ENCODE data around the gene CHPF2. TPM values are rescaled to one million over a fixed set of nuclear protein-coding genes. Genes with fewer than 3 reads are reported as not detected.

CHPF2 gene
- total RNA-seq, 1 experiment from 2014 or later, result 87.7 TPM

DNA sequence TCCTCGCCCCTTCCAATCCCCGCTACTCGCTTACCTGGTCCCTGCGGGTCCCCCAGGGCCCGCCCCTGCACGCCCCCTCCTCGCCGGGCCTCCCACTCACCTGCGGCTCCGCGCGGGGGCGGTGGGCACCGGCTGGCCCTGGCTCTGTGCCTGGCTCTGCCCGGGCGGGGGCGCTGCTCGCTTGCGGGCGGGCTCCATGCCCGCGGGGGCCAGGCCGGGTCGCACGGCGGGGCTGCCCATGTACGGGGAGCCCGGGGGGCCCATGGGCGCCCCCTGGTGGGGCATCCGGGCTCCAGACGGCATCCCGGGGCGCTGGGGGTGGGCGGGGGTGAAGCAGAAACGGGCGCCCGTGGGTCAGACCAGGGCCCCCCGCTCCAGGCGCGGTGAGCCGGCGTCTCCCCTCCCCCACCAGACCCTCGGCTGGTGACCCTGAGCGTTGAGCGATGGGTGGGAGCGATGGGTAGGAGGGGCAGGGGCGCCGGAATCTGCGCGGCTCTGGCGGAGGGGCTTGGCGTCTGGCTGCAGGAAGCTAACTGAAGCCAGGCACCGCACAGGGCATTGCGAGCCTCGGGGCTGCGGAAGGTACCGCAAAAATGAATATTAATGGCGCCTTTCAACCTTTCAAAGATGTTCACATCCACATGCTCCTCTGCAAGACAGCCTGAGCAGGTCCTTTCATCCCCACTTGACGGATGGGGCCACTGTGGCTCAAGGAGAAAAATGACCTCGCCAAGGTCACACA, 13.2 kb downstream of the CHPF2 start:
- DNase-seq (ENCODE audit: low spot score), result no peak

DNA sequence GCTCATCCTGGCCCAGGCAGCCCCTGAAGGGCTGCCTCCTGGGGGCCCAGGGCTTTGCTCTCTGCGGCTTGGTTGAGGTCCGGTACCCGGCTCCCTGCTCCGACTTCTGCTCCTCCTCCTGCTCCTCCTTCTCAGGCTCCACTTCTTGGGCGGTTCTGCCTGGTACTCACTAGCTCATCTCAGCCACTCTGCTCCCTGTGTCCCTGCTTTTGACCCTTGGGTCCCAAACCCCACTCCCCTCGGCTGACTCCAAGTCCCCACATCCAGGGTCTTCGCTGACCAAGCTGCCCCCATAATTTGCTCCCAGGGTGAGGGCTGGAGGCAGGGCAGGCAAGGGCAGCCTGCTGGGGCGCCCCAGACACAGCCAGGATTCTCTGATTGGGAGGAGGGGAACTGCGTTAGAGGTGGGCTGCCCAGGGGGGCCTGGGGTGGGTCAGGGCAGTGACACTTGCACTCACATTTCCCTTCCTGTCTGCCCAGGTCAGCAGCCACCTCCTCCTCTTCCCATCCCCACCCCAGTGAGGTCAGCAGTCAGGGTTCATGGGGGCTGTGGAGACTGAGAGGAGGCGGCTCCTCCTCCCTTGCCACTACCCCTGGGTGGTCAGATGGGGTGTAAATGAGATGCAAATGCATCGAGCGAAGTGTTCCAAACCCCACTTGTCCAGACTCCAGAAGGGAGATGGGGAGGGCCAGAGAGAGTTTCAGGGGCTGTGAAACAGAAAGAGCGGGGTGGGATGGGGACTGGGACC, 14.0 kb downstream of the CHPF2 start:
- DNase-seq (ENCODE audit: low spot score), result no peak

DNA sequence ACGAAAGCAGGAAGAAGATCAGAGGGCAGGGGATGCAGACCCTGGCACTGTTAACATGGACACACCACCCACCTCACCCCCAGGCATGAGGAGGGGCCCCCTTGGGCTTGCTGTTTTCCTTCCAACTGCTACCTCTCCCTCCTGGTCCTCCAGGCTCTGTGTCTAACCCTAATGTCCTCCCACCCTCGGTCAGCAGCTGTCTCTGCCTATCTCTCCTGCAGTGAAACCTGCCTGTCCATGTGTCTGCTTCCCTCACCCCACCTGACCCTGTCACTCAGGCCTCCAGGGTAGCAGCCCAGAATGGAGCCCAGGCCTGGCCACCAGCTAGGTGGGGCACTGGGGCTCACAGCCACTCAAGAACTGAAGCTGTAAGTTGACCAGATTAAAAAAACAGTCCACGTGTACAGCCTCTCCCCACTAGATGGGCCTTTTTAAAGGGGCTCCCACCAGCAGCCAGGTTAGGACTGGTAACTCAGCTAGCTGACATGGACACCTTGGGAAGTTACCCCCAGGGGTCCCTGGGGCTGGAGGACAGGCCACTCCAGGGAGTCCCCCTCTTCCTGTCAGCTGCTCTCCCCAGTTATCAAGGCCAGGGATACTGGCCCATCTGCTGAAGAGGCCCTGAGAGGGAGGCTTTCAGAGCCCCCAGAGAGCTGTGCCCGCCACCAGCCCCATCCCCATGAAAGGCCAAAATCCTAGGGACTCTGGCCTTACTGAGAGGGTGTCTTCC, 14.7 kb downstream of the CHPF2 start:
- no peak for DNase-seq (ENCODE audit: low spot score)

DNA sequence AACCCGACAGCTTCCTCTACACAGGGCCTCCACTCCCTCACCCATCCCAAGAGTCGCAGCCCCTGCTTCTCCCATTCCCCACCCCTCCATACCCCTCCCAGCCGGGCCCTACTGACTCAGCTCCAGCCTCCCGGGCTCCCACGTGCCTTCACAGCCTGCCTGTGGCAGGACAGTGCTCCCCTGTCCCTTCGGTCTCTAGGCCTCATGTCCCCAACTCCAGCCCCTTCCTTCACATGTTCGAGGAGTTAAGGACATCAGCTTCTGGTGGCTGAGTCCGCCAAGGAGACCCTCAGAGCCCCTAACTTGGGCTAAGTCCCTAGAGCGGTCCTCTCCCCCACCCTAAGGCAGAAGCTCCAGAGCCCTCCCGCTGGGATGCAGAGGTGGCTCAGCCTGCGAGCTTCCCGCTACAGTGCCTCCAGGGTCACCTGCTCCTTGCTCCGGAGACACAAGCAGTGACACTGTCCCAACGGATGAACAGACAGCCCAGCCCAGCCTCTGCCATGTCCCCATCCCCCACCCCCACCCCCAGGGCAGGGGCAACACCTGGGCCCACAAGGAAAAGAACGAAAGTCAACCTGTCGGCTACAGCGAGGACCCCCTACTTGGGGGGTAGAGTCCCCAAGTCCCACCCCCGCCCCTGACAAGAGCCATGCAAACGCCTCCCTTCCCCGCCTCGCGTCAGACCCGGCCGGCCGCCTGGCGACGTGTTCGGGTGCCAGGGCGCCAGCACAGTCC, 15.5 kb downstream of the CHPF2 start:
- no peak for DNase-seq (ENCODE audit: low spot score)

DNA sequence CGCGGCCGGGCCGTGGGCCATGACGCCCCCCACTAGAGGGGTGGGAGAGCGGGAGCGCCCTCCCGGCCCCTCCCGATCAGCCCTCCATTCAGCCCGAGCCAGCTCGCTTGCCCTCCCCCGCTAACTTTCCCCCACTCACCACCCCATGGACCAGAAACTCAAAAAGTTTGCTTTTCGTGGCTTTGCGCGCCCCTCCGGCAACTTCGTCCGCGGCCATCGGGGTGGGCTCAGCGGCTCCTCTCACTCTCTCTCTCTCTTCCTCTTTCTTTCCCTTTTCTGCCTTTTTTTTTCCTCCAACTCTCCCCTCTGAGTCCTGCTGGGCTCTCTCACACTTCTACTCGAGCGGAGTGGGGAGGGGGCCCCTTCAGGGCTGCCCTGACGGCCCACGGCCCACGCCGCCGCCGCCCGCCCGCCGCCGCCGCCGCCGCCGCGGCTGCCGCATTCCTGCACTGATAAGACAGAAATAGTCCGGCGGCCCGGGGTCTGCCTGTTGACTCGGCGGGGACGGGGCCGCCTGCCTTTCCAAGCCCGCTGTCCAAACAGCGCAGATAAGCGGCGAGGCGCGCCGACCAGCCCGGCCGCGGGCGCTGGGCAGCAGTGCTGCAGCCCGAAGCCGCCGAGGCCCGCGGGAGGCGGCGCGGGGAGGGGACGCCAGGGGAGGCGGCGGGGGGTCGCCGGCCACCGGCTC, 16.2 kb downstream of the CHPF2 start, which contains the start of gene SMARCD3:
SMARCD3 (minus strand) TSS at position 349 of the 688 bp plus-strand sequence; CDS start at position 217, 132 bp downstream.
- DNase-seq (ENCODE audit: low spot score), result no peak

DNA sequence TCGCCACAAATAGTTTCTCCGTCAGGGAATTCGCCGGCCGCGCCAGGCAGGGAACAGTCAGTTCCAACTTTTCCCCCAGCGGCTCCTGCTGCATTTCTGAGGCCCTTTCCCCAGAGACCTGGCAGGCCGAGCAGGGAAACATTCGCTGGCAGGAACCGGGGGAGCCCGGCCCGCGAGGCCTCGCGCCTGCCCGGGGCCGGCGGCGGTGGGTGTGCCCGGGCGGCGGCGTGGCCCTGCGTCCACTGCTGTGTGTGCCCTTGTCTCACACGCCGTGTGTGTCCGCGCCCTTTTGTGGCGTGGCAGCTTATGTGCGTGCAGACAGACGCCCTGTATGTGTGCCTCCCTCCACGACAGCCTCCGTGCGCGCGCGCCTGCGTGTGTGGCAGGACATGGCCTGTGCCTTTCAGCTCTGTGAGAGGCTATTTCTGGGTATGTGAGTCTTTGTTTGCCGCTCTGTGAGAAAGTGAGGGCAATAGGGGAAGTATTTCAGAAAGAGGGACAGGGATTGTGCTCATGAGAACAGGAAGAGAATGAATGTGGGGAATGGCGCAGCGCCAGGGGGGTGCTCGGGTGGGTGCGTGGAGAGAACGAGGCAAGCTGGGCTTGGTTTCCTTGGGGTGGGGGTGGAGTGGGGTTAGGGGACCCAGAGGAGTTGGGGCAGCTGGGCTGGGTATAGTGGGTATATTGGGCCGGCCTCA, 16.9 kb downstream of the CHPF2 start:
- DNase-seq (ENCODE audit: low spot score), result no peak

DNA sequence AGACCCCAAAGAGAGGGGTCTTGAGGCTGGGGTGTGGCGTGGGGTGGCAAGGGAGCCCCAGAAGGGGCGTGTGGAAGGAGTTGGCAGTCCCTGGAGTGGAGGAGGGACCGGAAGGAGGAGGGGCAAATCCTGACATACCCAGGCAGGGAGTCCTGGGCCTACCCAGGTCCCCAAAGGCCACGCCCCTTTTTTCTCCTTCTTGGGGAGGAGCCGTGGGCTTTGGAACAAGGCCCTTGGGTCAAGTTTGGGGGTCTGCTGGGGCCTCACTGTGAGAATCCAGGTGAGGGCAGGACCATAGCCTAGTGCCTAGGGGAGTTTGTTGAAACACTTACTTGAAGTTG, 17.4 kb downstream of the CHPF2 start:
- DNase-seq (ENCODE audit: low spot score), result no peak

DNA sequence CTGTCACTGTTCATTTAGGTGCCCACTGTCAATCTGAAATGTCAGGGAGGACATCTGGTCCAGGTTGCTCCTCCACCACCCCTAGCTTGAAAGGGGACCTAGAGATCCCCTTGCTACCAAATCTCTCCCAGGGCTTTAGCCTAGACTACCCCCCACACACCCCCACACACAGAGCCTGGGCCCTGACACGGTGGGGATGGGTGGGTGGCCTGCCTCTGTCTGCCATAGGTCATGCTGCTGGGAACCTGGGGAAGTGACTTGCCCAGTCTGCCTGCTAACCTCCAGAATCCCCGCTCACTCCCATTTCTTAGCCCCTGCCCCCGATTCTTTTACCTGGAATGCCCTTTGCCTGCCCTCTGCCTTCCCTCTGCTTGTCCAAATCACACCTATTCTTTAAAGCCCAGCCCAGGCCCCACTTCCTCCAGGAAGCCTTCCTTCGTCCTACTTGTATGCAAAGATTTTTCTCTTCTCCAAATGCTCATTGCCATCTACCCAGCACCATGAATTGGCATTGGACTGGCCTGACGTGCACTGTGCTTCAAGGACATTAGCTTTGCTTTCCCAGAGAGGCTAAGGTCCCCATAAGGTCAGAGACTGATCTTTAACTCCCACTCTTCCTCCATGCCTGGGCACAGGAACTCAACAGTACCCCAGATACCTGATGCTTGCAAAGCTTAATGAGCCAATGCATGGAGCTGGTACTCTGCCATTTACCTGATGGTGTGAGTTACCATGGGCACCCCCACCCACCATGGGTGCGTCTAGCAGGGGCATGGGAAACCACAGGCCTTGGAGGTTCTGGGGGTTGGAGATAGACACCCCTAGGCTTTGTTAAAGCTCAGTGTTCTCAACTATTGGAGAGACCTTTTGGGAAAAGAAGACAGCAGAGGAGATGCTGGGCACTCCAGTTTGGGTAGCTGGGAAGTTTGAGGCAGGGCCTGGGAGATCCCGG, 18.2 kb downstream of the CHPF2 start:
- DNase-seq (ENCODE audit: low spot score), result no peak

DNA sequence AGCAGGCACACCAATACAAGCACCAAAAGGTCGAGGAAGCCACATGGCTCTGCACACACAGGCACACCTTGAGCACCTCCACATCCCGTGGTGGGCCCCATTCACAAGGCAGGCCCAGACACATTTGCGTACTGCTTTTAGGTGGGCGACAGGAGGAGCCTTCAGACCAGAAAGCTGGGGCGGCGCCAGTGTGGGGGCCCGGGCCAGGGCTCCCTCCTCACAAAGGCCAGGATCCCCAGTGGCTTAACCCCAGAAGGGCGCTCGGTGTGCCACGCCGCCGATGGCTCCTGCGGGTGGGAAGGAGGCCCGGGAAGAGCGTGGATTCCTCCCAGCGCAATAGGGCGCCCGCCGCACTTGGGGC, 19.0 kb downstream of the CHPF2 start:
- DNase-seq (ENCODE audit: low spot score), result no peak

DNA sequence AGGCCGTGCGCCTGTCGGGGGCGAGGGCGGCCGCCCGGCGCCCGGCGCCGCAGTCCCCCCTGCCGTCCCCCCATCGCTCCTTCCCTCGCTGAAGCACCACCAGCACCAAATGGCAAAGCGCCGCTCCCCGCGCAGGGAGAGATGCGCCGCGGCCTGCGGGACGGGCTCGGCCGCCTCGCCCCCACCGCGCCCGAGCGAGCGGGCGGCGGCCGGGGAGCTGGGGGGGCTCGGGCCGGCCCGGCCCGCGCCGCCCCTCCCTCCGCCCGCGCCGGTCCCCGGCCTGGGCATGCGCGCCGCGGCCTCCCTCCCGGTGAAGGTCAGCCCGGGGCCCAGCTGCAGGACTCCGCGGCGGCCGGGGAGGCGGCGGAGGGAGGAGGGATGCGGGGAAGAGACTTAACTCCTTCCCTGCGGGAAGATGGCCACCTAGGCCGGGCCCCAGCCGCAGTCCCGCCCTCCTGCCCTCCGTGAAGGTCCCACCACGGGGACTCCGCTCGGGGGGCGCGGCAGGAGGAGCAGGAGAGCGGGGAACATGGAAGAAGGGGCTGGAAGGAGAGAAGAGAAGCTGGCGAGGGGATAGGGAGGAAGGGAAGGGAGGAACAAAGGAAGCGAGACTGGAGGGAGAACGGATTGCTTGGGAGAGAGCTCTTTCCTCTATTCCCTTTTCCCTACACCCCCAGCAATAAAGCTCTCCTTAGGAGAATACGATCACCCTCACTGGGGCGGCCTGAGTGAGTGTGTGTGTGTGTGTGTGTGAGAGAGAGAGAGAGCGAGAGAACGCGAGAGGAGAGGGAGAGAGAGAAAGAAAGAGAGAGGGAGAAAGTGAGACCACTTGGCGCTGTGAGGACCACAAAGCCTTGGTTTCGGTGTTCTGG, 19.6 kb downstream of the CHPF2 start:
- no peak for DNase-seq (ENCODE audit: low spot score)

DNA sequence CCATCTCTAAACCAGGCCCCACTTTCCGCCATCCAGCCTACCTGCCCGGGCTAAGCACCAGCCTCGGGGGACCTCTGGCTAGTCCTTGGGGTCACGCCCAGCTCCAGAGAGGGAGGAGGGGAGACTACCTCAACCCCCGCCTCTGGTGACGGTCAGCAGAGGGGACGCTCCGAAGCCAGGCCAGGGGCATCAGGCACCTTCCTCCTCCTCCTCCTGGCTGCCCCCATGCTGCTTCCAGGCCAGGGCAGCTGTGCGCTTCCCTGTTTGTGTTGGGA, 20.2 kb downstream of the CHPF2 start:
- no peak for DNase-seq (ENCODE audit: low spot score)

DNA sequence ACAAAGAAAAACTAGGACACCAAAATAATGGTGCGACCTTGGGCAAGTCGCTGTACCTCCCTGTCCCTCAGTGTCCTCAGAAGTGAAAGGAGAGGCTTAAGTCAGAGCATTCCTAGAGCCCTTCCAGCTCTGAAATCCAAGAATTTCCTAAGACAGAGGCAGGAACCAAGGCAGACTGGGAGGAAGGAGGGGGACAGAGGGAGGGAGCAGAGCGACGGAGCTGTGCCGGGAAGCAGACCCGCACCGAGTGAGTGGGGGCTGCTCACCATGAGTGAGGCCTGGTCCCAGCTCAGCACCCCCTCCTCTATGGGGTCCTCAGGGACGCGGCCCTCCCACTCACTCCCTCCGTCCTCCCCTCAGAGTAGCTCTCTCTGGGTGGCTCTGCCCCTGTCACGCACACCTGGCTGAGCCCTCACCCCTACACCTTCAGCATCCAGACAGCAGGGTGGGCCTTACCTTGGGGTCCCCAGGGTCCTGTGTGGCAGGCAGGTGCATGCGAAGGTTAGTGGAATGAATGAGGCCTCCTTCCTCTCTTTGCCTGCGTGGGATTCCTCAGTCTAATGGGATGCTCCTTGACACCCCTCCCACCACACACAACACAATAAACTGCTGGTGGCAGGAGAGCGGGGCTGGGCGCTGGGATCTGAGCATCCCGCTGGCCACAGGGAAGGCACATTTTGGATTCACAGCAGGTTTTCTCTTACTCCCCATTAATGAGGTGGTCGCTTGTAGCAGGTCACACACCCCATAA, 20.9 kb downstream of the CHPF2 start:
- no peak for DNase-seq (ENCODE audit: low spot score)

DNA sequence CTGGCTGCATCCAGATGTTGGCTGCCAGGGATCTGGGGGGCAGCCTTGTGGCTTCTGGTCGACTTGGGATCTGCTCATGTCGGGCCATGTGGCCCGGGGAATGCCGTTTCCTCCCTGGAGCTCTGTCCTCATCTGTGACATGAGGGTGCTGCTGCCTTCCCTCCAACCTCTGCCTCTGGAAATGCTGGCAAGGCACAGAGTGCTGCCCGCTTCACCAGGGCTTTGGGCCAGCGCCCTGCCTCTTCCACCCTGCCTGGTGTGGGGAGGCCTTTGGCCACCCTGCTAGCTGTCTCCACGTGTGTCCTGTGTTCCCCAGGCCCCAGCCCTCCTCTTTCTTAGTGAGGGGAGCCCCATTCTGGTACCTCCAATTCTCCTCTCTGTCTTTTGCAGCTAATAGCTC, 22.0 kb downstream of the CHPF2 start:
- no peak for DNase-seq (ENCODE audit: low spot score)

DNA sequence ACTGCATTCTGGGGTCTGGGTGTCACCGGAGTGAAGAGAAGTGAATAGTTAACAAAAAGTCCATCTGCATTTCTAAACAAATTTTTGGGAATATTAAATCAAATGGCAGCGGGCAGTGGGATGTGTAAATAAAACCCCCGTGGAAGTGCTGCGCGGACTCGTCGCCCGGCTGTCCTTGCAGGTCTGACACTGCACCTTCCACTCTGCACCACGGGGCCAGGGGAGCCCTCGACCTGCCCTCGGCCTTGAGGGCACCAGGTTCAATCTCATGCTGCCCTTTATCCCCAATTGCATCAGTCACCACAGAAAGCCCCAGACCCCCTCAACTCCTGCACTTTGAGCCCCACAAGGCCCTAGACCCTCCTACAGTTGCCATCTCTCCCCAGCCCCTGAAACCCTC, 22.6 kb downstream of the CHPF2 start:
- no peak for DNase-seq (ENCODE audit: low spot score)

DNA sequence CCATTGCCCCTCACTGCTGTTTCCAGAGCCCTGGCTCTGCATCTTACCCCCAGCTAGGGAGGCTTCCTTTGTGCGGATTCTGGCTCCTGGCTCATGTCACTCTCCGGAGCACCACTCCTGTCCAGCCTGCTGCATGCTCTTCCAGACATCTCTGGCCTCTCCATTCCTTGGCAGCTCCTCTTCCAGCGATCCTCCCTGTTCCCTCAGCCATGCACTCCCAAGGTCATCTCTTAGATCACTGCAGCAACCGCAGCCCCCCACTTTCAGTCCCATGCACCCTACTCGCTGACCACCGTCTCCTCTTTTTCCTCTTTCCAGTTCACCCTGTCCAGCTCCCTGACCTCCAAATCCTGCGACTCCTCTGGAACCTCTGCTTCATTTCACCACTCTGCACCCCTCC, 23.1 kb downstream of the CHPF2 start:
- no peak for DNase-seq (ENCODE audit: low spot score)

DNA sequence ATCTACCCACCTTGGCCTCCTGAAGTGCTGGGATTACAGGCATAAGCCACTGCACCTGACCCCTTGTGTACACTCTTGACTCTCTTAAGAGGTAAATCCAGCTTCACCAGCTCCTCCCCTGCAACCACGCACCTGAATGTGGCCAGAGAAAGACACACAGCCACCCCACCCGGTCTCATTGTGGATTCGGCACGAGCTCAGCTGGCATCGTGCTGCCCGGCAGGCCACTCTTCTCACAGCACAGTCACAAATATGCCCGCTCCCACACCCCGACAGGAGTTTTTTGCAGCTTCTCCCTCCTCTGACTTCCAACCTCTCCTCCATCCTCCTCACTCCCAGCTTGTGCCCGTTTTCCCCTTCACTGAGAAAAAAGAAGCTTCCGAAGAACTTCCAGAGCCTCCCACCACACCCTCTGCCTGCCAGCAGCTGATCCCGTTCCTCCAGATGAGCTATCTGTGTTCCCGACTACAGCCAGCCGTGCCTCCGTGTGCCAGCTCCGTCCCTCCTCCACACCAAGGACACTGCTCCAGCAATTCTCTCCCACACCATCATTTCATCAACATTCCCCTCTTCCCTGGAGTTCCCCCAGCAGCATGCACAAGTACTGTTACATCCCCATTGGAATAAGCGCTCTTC, 24.2 kb downstream of the CHPF2 start:
- DNase-seq (ENCODE audit: low spot score), result no peak

DNA sequence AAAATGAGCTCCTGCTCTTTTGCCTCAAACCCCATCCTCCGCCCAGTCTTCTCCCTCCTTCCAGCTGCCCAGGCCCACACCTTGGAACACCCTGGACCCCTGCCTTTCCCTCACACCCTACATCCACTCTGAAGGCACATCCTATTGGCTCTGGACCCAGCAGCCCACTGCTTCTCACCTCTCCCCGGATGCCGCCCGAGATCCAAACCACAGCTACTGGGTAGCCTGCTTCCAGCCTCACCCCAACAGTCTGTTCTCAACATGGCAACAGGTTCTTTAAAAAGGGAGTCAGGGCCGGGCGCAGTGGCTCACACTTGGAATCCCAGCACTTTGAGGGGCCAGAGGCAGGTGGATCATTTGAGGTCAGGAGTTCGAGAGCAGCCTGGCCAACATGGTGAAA, 25.7 kb downstream of the CHPF2 start:
- DNase-seq (ENCODE audit: low spot score), result no peak

DNA sequence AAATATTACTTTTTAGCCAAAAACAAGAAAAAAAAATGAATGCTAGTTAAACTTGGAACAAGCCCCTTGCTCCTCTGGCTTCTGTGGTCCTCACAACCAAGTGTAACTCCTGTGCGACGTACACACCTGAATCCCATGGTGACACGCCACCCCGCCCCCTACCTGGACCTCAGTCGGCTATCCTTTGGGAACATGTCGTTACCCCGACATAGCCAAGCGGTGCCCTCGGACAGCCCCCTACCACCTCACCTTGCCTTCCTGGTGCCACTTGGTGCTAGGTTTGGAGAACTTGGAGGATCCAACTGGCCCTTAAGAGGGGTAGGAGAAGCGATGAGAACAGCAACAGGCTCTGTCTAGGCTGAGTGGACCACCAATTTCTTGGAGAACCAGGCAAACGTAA, 28.2 kb downstream of the CHPF2 start:
- no peak for DNase-seq (ENCODE audit: low spot score)
